T47D (cell line): Measurements from ENCODE around the gene HOXA1.
A peak's percentile ranks its signal among the peaks of the same experiment; 100 is the strongest.

Experiments used
- DNase-seq, 2 experiments: peaks; one replicate each; pipeline versions ENCODE4 v3.0.0 to v3.0.0-alpha.2; 2011 to 2012; ENCODE audit warnings: low read depth in 1 of 2, low spot score in 1 of 2
- JUND ChIP-seq: IDR thresholded peaks from 2 replicates; pipeline ENCODE4 v1.6.1; 2012; ENCODE audit warnings: low read depth
- in situ Hi-C: cut with HindIII; loops from 2 replicates; pipeline ENCODE4 v1.10.0; 2016; ENCODE audit warnings: low sequenced_read_pairs, low pct_unique_long_range_greater_than_20kb

HOXA1 gene

GRCh38 chr7:27139334-27140125, 43.7 kb upstream of the HOXA1 start:
- in situ Hi-C loops = no loop called here
- TF ChIP-seq JUND = no peak
- no peak for DNase-seq

GRCh38 chr7:27138985-27139333, 43.2 kb upstream of the HOXA1 start:
- in situ Hi-C loops = no loop called here
- DNase-seq = no peak
- no peak for TF ChIP-seq JUND

- no peak for DNase-seq
- in situ Hi-C loops = no loop called here
- TF ChIP-seq JUND = no peak
Measured at GRCh38 chr7:27138472-27138871, 42.7 kb upstream of the HOXA1 start.

GRCh38 chr7:27137640-27138315, 42.0 kb upstream of the HOXA1 start:
- DNase-seq = no peak
- in situ Hi-C loops = no loop called here
- TF ChIP-seq JUND = no peak

GRCh38 chr7:27134392-27134791, 38.6 kb upstream of the HOXA1 start:
- in situ Hi-C loops = no loop called here
- TF ChIP-seq JUND = no peak
- no peak for DNase-seq

- no peak for TF ChIP-seq JUND
- in situ Hi-C loops = no loop called here
- DNase-seq = peak in 1 of 2 experiments; percentile 58
Measured at GRCh38 chr7:27133409-27134231, 37.8 kb upstream of the HOXA1 start.

GRCh38 chr7:27132978-27133377, 37.2 kb upstream of the HOXA1 start:
- no peak for TF ChIP-seq JUND

GRCh38 chr7:27132214-27132613, 36.4 kb upstream of the HOXA1 start:
- DNase-seq = no peak
- in situ Hi-C loops = no loop called here
- no peak for TF ChIP-seq JUND

More at GRCh38 chr7:27132978-27133377, 37.2 kb upstream of the HOXA1 start:
- no peak for DNase-seq
- in situ Hi-C loops = no loop called here

- in situ Hi-C loops = no loop called here
- TF ChIP-seq JUND = no peak
Measured at GRCh38 chr7:27131390-27131819, 35.6 kb upstream of the HOXA1 start.

GRCh38 chr7:27130540-27131389, 35.0 kb upstream of the HOXA1 start, which contains the start of gene HOXA4:
Gene HOXA4 (minus strand): TSS chr7:27130757. CDS start chr7:27130733, 24 bp downstream.
- DNase-seq = no peak
- no peak for TF ChIP-seq JUND
- in situ Hi-C loops = no loop called here

More at GRCh38 chr7:27131390-27131819, 35.6 kb upstream of the HOXA1 start:
- DNase-seq = no peak

GRCh38 chr7:27129729-27130539, 34.1 kb upstream of the HOXA1 start:
- TF ChIP-seq JUND = no peak
- in situ Hi-C loops = no loop called here
- no peak for DNase-seq
